CD8-positive, alpha-beta memory T cell (primary cell): ENCODE data around the gene RERE. TPM values are rescaled to one million over a fixed set of nuclear protein-coding genes. Genes with fewer than 3 reads are reported as not detected.

Experiments
- CTCF ChIA-PET: fragments of 350-600 bp; sonication (Branson Sonifier 250); formaldehyde crosslinking; loops from one replicate; lab custom pipeline; 2021; ENCODE audit warnings: antibody characterized with exemption; lab: Charles Lee
- POLR2A ChIA-PET: fragments of 350-600 bp; sonication (Branson Sonifier 250); formaldehyde crosslinking; loops from one replicate; lab custom pipeline; 2021; ENCODE audit warnings: antibody characterized with exemption; lab: Charles Lee
- DNase-seq, 5 donors: peaks; one replicate each; pipeline versions ENCODE4 v3.0.0 to v3.0.0-alpha.2; 2020 to 2022; ENCODE audit warnings: mixed read lengths in 1 of 5
- H3K27ac ChIP-seq: one replicate; pipeline ENCODE4 v1.7.0; 2013; ENCODE audit warnings: low read depth, mild to moderate bottlenecking, low read length, moderate library complexity
- H3K27me3 ChIP-seq: 2 replicates; pipeline ENCODE4 v1.7.0; 2013; ENCODE audit warnings: low read length, mild to moderate bottlenecking; ENCODE audit not compliant: insufficient read depth, poor library complexity, severe bottlenecking
- H3K36me3 ChIP-seq: 2 replicates; pipeline ENCODE4 v1.7.0; 2013; ENCODE audit warnings: mild to moderate bottlenecking, low read length, moderate library complexity; ENCODE audit not compliant: insufficient read depth
- H3K4me1 ChIP-seq: 2 replicates; pipeline ENCODE4 v1.7.0; 2013; ENCODE audit warnings: mild to moderate bottlenecking, low read length, moderate library complexity; ENCODE audit not compliant: insufficient read depth
- H3K4me3 ChIP-seq: 2 replicates; pipeline ENCODE4 v1.7.0; 2013; ENCODE audit warnings: mild to moderate bottlenecking, low read length
- H3K9me3 ChIP-seq: 2 replicates; pipeline ENCODE4 v1.7.0; 2013; ENCODE audit warnings: mild to moderate bottlenecking, low read length
- H3K27ac Mint-ChIP-seq, 8 donors: one replicate each; pipeline ENCODE4 v1.8.0; 2020 to 2021; ENCODE audit warnings: mixed read lengths in 8 of 8, mild to moderate bottlenecking in 6 of 8, inconsistent platforms in 3 of 8, moderate library complexity in 3 of 8
- H3K27me3 Mint-ChIP-seq, 2 donors: one replicate each; pipeline ENCODE4 v1.8.0; 2020 to 2021; ENCODE audit warnings: mixed read lengths in 2 of 2, mild to moderate bottlenecking in 1 of 2, moderate library complexity in 1 of 2
- H3K36me3 Mint-ChIP-seq, 3 donors: one replicate each; pipeline ENCODE4 v1.8.0; 2020 to 2021; ENCODE audit warnings: mixed read lengths in 3 of 3, inconsistent platforms in 1 of 3, mild to moderate bottlenecking in 1 of 3
- H3K4me1 Mint-ChIP-seq, 3 donors: one replicate each; pipeline ENCODE4 v1.8.0; 2020 to 2021; ENCODE audit warnings: mixed read lengths in 3 of 3, inconsistent platforms in 1 of 3, mild to moderate bottlenecking in 1 of 3
- H3K4me3 Mint-ChIP-seq, 7 donors: one replicate each; pipeline ENCODE4 v1.8.0; 2020 to 2021; ENCODE audit warnings: mixed read lengths in 7 of 7, mild to moderate bottlenecking in 6 of 7, moderate library complexity in 4 of 7, inconsistent platforms in 2 of 7
- H3K9me3 Mint-ChIP-seq, 5 donors: one replicate each; pipeline ENCODE4 v1.8.0; 2020 to 2022; ENCODE audit warnings: mixed read lengths in 5 of 5, mild to moderate bottlenecking in 3 of 5, moderate library complexity in 2 of 5, inconsistent platforms in 1 of 5
- polyA plus RNA-seq: library from polyadenylated mRNA; unstranded; fragments of 300-500 nt; fragmentation: Illumina TruSeq; gene quantifications from one replicate; pipeline ENCODE4 v1.2.3, GENCODE V29; 2021
- total RNA-seq, 2 experiments: library from RNA; stranded (reverse); gene quantifications; one replicate each; pipeline ENCODE4 v1.2.3, GENCODE V29; 2021

RERE gene
- total and polyA plus RNA-seq, 3 experiments from 2014 or later, result 10.9 to 39.2 (median 37.9) TPM

DNA sequence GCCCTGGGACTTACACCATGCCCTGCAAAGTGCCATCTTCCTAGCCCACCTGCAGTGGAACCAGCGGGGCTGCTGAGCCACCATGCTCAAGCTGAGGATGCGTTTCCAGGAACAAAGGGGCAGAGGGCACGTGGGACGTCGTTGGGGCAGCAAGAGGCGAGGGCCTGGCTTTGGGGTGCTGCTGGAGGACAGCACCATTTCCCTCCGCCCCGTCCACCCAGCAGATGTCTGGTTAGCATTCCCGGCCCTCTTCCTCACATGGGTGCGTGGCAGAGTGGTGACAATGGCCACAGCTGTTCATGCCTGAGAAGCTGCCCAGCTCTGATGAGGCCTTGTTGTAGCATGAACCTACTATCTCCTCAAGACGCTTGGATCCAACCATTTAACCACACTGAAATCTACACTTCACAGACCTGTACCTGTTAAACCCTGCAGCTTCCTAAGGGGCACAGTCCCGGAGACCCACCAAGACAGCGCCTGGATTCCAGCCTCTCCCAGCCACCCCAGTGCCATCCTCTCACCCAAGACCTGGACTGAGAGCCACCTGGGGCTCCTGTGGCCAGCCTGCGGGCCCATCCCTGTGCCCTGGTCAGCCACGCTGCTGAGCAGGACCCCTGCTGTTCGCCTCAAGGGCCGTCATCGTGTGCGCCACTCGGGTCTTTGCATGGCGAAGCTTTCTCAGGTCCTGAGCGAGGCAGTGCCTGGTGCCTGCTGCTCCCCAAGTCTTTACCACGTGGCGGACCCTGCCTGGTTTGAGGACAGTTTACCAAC is 466.3 kb downstream of the RERE start:
- Mint-ChIP-seq H3K4me1 (peaks cover 2 to 4% (median 4%) of the 10 kb centered on the region in 3 donors), H3K36me3 (peaks cover 0 to 32% (median 5%) of the 10 kb centered on the region in 3 donors), H3K27me3 (peaks cover 3 to 4% of the 10 kb centered on the region in 2 donors), H3K27ac (peak overlapping the region in 1 of 8 donors; percentile 43), H3K9me3 (no peaks in the 10 kb centered on the region), H3K4me3 (no peak overlapping the region)
- H3K4me3 ChIP-seq, result no peak overlapping the region
- no peaks in the 10 kb centered on the region for H3K9me3 ChIP-seq
- ChIA-PET CTCF (interaction anchor here (1.1 to 8.3 kb wide), 6 partner anchors 8 to 375 kb away, joined by 3 to 83 read pairs (median 9); no protein-coding TSS in a partner anchor), POLR2A (no interaction called here)
- H3K27ac ChIP-seq, result no peak overlapping the region
- peaks cover 18% of the 10 kb centered on the region for H3K36me3 ChIP-seq
- no peaks in the 10 kb centered on the region for H3K27me3 ChIP-seq
- DNase-seq, result no peak
- H3K4me1 ChIP-seq, result peaks cover 5% of the 10 kb centered on the region

DNA sequence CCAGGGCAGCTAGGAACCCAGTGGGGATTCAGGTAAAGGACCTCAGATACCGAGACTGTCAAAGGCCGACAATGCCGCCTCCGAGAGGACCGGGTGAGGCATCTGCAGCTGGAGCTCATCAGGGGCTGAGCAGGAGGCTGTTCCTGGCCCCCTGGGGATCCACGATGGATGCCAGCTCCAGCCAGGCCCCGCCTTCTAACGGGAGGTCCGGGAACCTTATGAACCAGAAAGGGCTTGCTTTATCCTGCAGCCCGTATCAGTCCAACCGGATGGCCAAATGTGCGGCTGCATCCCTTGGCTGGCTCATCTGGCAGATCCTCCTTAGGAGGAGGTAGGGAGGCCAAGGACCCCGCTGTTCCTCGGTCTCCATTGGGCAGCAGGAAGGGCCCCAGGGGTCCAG is 467.5 kb downstream of the RERE start:
- Mint-ChIP-seq H3K4me1 (peaks cover 2 to 4% (median 4%) of the 10 kb centered on the region in 3 donors), H3K9me3 (no peaks in the 10 kb centered on the region), H3K4me3 (no peak overlapping the region), H3K27me3 (peaks cover 3 to 4% of the 10 kb centered on the region in 2 donors), H3K27ac (no peak overlapping the region), H3K36me3 (peaks cover 0 to 21% (median 4%) of the 10 kb centered on the region in 3 donors)
- CTCF ChIA-PET, result interaction anchor here (0.9 to 8.3 kb wide), 8 partner anchors 10 to 371 kb away, joined by 3 to 83 read pairs (median 9); no protein-coding TSS in a partner anchor
- Histone ChIP-seq H3K27me3 (no peaks in the 10 kb centered on the region), H3K4me1 (peaks cover 5% of the 10 kb centered on the region), H3K4me3 (no peak overlapping the region), H3K9me3 (no peaks in the 10 kb centered on the region), H3K27ac (no peak overlapping the region), H3K36me3 (peaks cover 7% of the 10 kb centered on the region)
- POLR2A ChIA-PET, result no interaction called here
- no peak for DNase-seq

DNA sequence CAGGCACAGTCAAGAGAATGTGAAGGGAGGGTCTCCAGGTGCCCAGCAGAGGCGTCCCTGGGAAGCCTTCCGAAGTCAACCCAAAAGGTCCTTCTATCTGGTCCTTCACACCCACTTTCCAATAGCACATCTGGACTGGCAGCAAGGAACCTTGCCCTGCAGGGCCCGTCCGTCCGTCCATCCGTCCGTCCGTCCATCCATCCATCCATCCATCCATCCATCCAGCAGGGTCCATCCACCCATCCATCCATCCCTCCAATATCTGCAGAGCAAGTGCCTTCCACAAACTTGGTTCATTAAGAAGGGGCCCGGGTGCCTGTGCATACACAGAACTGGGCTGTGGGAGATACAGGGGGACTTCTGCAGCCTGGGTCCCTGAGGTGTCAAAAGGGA is 468.0 kb downstream of the RERE start:
- H3K27me3 ChIP-seq, result no peaks in the 10 kb centered on the region
- peaks cover 3 to 4% of the 10 kb centered on the region in 2 donors for H3K27me3 Mint-ChIP-seq
- no peak overlapping the region for H3K27ac Mint-ChIP-seq
- peaks cover 6% of the 10 kb centered on the region for H3K36me3 ChIP-seq
- POLR2A ChIA-PET, result no interaction called here
- H3K4me1 Mint-ChIP-seq, result peaks cover 2 to 4% (median 4%) of the 10 kb centered on the region in 3 donors
- H3K9me3 Mint-ChIP-seq, result no peaks in the 10 kb centered on the region
- H3K4me3 Mint-ChIP-seq, result no peak overlapping the region
- CTCF ChIA-PET, result interaction anchor here (0.8 to 8.3 kb wide), 11 partner anchors 10 to 378 kb away, joined by 3 to 83 read pairs (median 5); no protein-coding TSS in a partner anchor
- H3K27ac ChIP-seq, result no peak overlapping the region
- H3K36me3 Mint-ChIP-seq, result peaks cover 0 to 17% (median 2%) of the 10 kb centered on the region in 3 donors
- H3K4me3 ChIP-seq, result no peak overlapping the region
- H3K9me3 ChIP-seq, result no peaks in the 10 kb centered on the region
- H3K4me1 ChIP-seq, result peaks cover 5% of the 10 kb centered on the region
- DNase-seq, result no peak

DNA sequence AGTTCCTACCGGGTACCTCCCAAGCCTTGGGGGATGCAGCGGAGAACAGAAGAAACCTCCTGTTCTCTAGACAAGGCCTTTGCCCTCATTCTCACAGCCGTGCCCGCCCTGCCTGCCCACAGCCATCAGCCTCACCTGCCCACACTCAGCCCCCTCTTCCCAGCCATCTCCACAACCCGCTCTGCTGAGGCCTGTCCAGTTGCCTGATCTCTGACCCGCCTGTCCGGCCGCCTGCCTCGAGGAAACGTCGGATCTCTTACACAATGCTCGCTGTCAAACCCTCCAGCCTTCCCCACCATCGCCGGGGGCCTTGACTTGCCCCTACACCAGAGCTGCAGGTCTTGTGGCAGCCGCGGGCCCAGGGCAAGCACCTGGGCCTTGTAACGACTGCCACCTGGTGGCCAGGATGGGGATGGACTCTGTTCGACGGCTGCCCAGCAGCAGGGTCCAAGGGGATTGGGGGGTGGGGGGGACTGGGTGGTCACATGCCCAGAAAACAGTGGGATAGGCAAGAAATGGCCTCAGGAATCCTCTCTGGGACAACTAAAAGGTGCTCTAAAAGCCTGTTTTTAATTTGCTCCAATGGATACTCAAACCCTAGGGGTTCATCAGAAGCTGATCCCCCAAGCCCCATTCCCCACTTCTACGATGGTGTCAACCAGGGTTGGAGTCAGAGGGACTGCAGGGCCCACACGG is 468.5 kb downstream of the RERE start:
- no peaks in the 10 kb centered on the region for H3K27me3 ChIP-seq
- peaks cover 2 to 4% (median 4%) of the 10 kb centered on the region in 3 donors for H3K4me1 Mint-ChIP-seq
- peaks cover 5% of the 10 kb centered on the region for H3K4me1 ChIP-seq
- CTCF ChIA-PET, result interaction anchor here (0.6 to 8.3 kb wide), 12 partner anchors 11 to 378 kb away, joined by 3 to 83 read pairs (median 5); no protein-coding TSS in a partner anchor
- no peak overlapping the region for H3K4me3 Mint-ChIP-seq
- peak overlapping the region in 2 of 8 donors; percentile 66 to 70 for H3K27ac Mint-ChIP-seq
- peaks cover 3 to 4% of the 10 kb centered on the region in 2 donors for H3K27me3 Mint-ChIP-seq
- H3K9me3 ChIP-seq, result no peaks in the 10 kb centered on the region
- peaks cover 0 to 14% (median 2%) of the 10 kb centered on the region in 3 donors for H3K36me3 Mint-ChIP-seq
- H3K4me3 ChIP-seq, result no peak overlapping the region
- peak; percentile 53 to 78 (median 60) for DNase-seq
- no peaks in the 10 kb centered on the region for H3K9me3 Mint-ChIP-seq
- H3K27ac ChIP-seq, result no peak overlapping the region
- H3K36me3 ChIP-seq, result peaks cover 5% of the 10 kb centered on the region
- POLR2A ChIA-PET, result interaction anchor here (0.6 kb wide), 1 partner anchor 432 kb away, joined by 3 read pairs; no protein-coding TSS in a partner anchor

DNA sequence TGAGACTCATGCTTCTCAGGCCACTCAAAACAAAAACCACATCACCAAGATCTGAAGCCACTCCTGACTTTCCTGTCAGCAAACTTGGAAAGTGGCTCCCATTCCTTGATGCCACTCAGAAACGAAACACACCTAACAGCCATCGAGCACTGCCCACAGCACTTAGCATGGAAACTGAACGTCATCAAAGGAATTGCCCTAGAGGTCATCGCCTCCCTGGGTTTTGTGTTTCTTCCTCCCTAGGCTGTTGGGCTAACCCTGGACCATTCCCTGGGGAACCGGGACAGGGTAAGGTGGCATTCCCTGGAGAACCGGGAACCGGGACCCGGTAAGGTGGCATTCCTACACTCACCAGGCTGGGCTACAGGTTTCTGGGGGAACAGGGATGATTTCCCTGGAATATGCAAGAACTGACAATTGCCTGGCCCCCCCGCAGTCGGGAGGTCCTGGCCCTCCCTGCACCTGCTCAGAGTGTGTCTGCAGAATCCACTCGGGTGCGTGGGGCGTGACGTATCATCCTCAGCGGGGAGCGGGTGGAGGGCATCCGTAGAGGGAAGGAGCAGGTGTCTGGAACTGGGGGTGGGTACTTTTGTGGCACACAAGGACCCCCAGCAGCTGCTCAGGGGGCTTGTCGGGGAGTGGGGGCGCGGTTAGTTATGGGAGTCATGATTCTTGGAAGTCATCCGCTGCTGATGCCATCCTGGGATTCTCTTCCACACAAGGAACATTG is 469.2 kb downstream of the RERE start:
- Histone ChIP-seq H3K4me1 (peaks cover 5% of the 10 kb centered on the region), H3K36me3 (no peaks in the 10 kb centered on the region), H3K9me3 (no peaks in the 10 kb centered on the region), H3K27me3 (no peaks in the 10 kb centered on the region), H3K4me3 (no peak overlapping the region), H3K27ac (no peak overlapping the region)
- no peak overlapping the region for H3K4me3 Mint-ChIP-seq
- peaks cover 3 to 4% of the 10 kb centered on the region in 2 donors for H3K27me3 Mint-ChIP-seq
- peaks cover 0 to 9% (median under 1%) of the 10 kb centered on the region in 3 donors for H3K36me3 Mint-ChIP-seq
- peaks cover 2 to 4% (median 4%) of the 10 kb centered on the region in 3 donors for H3K4me1 Mint-ChIP-seq
- no peak for DNase-seq
- no peaks in the 10 kb centered on the region for H3K9me3 Mint-ChIP-seq
- CTCF ChIA-PET, result interaction anchor here (0.6 to 8.3 kb wide), 9 partner anchors 20 to 379 kb away, joined by 3 to 83 read pairs (median 5); no protein-coding TSS in a partner anchor
- peak overlapping the region in 1 of 8 donors; percentile 66 for H3K27ac Mint-ChIP-seq
- POLR2A ChIA-PET, result interaction anchor here (0.6 kb wide), 1 partner anchor 431 kb away, joined by 3 read pairs; no protein-coding TSS in a partner anchor

DNA sequence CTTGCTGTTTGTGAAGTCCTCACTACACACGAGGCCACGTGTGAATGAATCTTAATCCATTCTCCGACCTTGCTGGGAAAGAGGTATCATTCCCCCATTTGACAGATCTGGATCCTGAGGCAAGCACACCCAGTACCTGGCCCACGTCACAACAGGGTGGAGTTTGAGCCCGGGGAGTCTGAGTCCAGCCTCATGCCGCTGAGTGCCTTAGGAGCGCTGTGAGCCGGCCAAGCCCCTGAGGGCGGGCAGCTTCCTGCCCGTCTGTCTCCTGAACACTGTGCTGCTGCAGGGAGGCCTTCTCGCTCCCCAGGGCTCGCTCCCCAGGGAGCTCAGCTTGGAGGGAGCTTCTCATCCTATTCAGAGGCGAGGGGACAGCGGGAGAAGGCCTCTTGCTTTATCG is 469.8 kb downstream of the RERE start:
- Mint-ChIP-seq H3K9me3 (no peaks in the 10 kb centered on the region), H3K27me3 (peaks cover 3 to 4% of the 10 kb centered on the region in 2 donors), H3K36me3 (peaks cover 0 to 3% (median 0%) of the 10 kb centered on the region in 3 donors), H3K4me3 (no peak overlapping the region), H3K4me1 (peaks cover 2 to 4% (median 4%) of the 10 kb centered on the region in 3 donors), H3K27ac (no peak overlapping the region)
- H3K27ac ChIP-seq, result no peak overlapping the region
- H3K36me3 ChIP-seq, result no peaks in the 10 kb centered on the region
- CTCF ChIA-PET, result interaction anchor here (1.3 to 8.3 kb wide), 5 partner anchors 33 to 367 kb away, joined by 3 to 83 read pairs (median 4); no protein-coding TSS in a partner anchor
- H3K4me3 ChIP-seq, result no peak overlapping the region
- H3K27me3 ChIP-seq, result no peaks in the 10 kb centered on the region
- H3K4me1 ChIP-seq, result peaks cover 5% of the 10 kb centered on the region
- no peak for DNase-seq
- POLR2A ChIA-PET, result no interaction called here
- H3K9me3 ChIP-seq, result no peaks in the 10 kb centered on the region

DNA sequence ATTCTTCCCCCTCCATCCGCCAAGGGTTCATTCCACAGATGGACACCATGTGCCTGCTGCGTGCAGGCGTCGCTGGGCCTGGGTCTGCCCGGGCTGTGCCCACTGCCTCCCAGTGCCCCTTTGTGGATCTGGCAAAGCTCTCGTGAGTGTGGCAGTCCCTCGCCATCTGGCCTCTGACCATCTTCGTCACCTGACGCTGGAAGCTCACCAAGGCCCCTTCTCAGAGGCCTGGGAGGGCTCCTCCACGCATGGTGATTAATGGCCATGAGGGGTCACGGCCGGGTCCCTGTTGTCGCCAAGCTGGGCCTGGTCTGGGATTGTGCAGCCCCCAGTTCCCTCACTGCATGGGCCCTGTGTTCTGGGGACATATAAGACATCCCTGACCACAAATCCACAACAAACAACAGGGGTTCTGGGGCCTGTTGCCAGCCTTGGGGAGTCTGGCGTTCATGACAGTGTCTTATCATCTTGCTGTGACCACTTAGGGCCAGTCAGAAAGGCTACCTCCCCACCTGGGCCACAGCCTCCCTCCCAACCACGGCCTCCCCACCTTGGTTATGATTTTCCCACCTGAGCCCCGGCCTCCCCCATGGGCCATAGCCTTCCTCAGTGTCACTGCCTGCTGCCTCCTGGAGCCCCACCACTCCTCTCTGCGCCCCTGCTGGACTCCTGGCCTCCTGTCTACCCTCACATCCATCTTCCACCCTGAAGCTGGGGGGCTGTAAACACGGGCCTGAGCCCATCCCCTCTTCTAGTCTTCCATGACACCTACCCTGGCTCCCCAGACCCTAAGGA is 471.6 kb downstream of the RERE start:
- Histone ChIP-seq H3K27me3 (no peaks in the 10 kb centered on the region), H3K9me3 (no peaks in the 10 kb centered on the region), H3K4me3 (no peak overlapping the region), H3K4me1 (peaks cover 5% of the 10 kb centered on the region), H3K27ac (no peak overlapping the region), H3K36me3 (no peaks in the 10 kb centered on the region)
- Mint-ChIP-seq H3K4me3 (no peak overlapping the region), H3K9me3 (no peaks in the 10 kb centered on the region), H3K36me3 (no peaks in the 10 kb centered on the region), H3K4me1 (peaks cover 2 to 4% (median 4%) of the 10 kb centered on the region in 3 donors), H3K27me3 (peaks cover 3 to 4% of the 10 kb centered on the region in 2 donors), H3K27ac (no peak overlapping the region)
- DNase-seq, result no peak
- ChIA-PET POLR2A (no interaction called here), CTCF (interaction anchor here (1.3 to 8.3 kb wide), 4 partner anchors 31 to 363 kb away, joined by 4 to 83 read pairs (median 21); no protein-coding TSS in a partner anchor)
